WTC11 (cell line): ENCODE results near the gene RABEP1.

Source experiments
- JUN ChIP-seq: sonication (generic); formaldehyde crosslinking; IDR thresholded peaks from 2 replicates; pipeline ENCODE4 v1.8.0; 2023; ENCODE audit warnings: mild to moderate bottlenecking, missing genetic modification reagents
- RELA ChIP-seq: sonication (generic); formaldehyde crosslinking; IDR thresholded peaks from 2 replicates; pipeline ENCODE4 v1.8.1; 2022; ENCODE audit warnings: missing genetic modification reagents, mild to moderate bottlenecking, borderline replicate concordance
- TF ChIP-seq, protein P1 (sequence below): fragments of 200-600 bp; IDR thresholded peaks from 2 replicates; pipeline ENCODE4 v1.8.0; 2022; ENCODE audit warnings: antibody characterized with exemption

DNA sequence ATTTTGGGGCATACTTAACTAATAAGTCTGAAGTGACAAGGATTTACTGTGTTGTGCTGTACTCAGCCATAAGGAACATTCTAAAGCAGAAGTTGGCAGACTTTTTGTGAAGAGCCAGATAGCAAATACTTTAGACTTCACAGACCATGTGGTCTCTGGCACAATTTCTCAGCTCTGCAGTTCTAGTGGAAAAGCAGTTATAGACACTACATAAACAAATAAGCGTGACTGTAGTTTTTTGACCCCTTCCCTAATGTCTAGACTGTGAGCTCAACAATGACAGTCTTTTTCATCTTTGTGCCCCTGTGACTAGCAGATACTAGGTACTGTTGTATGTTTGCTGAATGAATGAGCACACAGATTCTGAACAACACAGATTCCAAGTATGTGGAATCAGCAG is 142.8 kb downstream of the RABEP1 start:
- TF ChIP-seq, protein P1, sequence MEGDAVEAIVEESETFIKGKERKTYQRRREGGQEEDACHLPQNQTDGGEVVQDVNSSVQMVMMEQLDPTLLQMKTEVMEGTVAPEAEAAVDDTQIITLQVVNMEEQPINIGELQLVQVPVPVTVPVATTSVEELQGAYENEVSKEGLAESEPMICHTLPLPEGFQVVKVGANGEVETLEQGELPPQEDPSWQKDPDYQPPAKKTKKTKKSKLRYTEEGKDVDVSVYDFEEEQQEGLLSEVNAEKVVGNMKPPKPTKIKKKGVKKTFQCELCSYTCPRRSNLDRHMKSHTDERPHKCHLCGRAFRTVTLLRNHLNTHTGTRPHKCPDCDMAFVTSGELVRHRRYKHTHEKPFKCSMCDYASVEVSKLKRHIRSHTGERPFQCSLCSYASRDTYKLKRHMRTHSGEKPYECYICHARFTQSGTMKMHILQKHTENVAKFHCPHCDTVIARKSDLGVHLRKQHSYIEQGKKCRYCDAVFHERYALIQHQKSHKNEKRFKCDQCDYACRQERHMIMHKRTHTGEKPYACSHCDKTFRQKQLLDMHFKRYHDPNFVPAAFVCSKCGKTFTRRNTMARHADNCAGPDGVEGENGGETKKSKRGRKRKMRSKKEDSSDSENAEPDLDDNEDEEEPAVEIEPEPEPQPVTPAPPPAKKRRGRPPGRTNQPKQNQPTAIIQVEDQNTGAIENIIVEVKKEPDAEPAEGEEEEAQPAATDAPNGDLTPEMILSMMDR = no peak
- TF ChIP-seq JUN (CRISPR knock-in tag) (no peak), RELA (CRISPR knock-in tag) (no peak)
